Measurements from ENCODE around the gene EMID1.
A peak's percentile ranks its signal among the peaks of the same experiment; 100 is the strongest.
"Not testable (repeated sequence)": the region's sequence is repeated elsewhere in the genome, so short reads cannot be mapped to it uniquely, and the experiment has no call there.

Gene EMID1

DNA sequence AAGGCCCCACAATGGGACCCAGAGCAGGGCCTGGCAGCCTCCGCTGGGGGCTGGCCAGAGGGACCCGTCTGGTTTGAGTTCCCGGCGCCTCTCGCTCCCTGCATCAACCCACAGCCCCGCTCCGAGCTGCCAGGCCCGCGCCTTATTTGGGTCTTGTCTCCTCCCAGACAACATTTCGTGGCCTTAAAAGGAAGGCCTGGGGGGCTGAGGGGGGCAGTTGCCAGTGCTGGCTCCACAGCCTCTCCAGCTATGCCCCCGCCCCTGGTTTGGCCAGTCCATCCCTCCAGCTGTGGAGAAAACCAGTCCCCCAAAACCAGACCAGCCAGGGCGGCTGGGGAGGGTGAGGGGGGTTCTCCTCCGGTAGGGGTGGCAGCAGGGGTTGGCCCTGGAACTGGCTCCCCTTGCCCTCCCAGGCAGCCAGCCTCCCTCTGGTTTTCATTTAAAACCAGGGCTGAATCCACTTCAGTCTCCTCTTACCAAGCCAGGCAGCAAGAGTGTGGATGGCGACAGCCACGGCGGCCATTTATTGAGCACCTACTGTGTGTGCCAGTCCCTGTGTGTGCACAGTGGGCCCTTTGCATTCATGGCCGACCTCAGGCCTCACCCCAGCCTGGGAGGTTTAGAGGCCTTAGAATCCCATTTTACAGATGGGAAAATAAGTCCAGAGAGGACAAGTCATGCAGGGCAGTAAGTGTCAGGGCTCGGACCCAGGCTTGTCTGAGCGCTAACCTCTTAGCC, 18.6 kb downstream of the EMID1 start:
- no peak for DNase-seq
- peaks cover 22% of the 10 kb centered on the region for H3K27me3 Mint-ChIP-seq
- no peaks in the 10 kb centered on the region for H3K9me3 Mint-ChIP-seq
- no peaks in the 10 kb centered on the region for H3K4me1 Mint-ChIP-seq
- no peaks in the 10 kb centered on the region for H3K36me3 Mint-ChIP-seq
- H3K4me3 Mint-ChIP-seq = no peak overlapping the region
- CTCF ChIA-PET = no interaction called here
- no peak overlapping the region for H3K27ac Mint-ChIP-seq

DNA sequence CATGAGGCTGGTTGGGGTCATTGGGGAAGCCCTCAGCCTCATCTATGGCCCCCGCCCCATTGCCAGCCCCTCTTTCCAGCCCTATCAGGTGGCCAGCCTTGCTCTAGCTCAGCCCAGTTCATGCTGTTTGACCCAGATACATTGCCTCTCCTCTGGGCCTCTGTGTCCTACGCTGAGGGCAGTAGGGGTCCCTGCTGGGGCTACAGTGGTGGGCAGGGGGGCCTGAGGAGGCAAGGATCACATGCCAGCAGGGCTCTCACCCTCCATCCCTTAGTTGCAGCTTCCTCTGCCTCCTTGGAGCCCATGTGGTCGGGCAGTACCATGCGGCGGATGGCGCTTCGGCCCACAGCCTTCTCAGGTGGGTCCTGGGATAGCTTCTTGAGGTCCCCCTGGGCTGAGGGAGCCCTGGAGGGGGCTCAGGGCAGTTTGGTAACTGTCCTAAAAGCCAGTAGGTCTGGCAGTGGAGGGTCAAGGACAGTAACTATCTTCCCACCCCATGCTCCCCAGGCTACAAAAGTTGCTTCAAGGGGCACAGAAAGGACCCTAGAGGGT, 19.2 kb downstream of the EMID1 start:
- H3K36me3 Mint-ChIP-seq = no peaks in the 10 kb centered on the region

DNA sequence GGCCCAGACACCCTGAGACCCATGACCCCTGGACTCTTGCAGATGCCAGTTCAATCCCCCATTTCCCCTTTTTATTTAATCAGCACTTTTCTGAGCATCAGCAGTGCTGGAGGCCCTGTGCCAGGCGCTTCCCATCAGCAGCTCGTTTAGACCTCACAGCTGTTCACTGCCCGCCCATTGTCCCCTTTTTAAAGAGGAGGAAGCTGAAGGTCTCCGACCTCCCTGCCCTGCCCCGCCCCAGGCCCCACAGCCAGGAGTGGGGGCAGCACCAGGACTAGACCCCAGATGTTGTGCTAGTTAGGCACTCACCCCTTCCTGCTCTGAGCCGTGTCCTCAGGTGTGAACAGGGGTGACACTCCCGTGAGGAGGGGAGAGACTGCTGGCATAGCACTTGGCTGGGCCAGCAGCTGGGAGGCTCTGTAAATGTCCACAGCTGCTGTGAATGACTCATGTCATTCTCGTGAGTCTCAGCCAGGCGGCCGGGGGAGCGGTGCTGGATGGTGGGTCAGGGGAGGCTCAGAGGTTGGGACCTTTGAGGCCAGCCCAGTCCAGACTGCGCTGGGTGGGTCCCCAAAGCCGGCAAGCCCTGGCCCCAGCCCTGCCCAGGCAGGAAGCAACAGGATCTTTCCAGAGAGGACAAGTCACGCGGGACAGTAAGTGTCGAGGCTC, 19.9 kb downstream of the EMID1 start:
- Mint-ChIP-seq H3K36me3 (no peaks in the 10 kb centered on the region), H3K4me3 (no peak overlapping the region), H3K27me3 (peaks cover 15% of the 10 kb centered on the region), H3K4me1 (no peaks in the 10 kb centered on the region), H3K9me3 (no peaks in the 10 kb centered on the region), H3K27ac (no peak overlapping the region)
- CTCF ChIA-PET = no interaction called here
- DNase-seq = no peak

More for the DNA sequence above, 19.2 kb downstream of the EMID1 start:
- no peak for DNase-seq
- no peak overlapping the region for H3K27ac Mint-ChIP-seq
- H3K4me3 Mint-ChIP-seq = no peak overlapping the region
- H3K4me1 Mint-ChIP-seq = no peaks in the 10 kb centered on the region
- peaks cover 21% of the 10 kb centered on the region for H3K27me3 Mint-ChIP-seq
- CTCF ChIA-PET = no interaction called here
- H3K9me3 Mint-ChIP-seq = no peaks in the 10 kb centered on the region

- peaks cover 6% of the 10 kb centered on the region for H3K27me3 Mint-ChIP-seq
- DNase-seq = no peak
- no peaks in the 10 kb centered on the region for H3K36me3 Mint-ChIP-seq
- no peaks in the 10 kb centered on the region for H3K4me1 Mint-ChIP-seq
- H3K27ac Mint-ChIP-seq = no peak overlapping the region
- no peaks in the 10 kb centered on the region for H3K9me3 Mint-ChIP-seq
- CTCF ChIA-PET = no interaction called here
- no peak overlapping the region for H3K4me3 Mint-ChIP-seq
Measured at GRCh38 chr22:29226351-29226981, 20.8 kb downstream of the EMID1 start.

DNA sequence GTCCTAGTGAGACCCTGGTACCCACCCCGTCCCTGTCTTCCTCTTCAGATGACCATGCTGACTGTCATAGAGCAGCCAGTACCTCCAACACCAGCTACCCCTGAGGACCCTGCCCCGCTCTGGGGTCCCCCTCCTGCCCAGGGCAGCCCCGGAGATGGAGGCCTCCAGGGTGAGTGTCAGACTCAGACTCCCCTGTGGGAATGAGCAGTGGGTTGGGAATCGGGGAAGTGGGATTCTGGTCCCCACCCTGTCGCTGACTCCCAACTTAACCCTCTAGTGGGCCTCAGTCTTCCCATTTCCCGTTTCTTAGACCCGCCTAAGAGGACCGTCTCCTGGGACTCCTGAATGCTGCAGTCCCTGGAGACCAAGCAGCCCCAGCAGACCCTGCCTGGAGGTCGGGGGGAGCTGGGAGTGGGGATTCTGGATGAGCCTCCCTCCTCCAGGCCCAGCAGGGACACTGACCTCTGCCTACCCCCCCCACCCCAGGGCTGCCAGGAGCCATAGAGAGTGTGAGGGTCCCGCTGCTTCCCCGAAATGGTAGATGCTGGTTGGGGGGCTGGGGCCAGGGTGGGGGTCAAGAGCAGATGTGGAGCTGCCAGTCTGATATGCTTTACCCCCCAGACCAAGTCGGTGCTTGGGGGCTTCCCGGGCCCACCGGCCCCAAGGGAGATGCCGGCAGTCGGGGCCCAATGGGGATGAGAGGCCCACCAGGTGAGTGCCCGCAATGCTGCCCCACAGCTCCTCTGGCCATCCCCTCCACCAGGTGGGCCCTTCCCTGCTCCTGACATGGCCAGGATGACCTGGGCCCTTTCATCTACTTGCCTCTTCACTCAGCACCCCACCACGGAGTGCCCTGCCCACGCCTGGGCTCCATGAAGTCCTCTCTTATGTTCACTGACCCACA, 25.5 kb downstream of the EMID1 start:
- H3K4me3 Mint-ChIP-seq = no peak overlapping the region
- DNase-seq = no peak
- H3K4me1 Mint-ChIP-seq = no peaks in the 10 kb centered on the region
- CTCF ChIA-PET = no interaction called here
- peaks cover 3% of the 10 kb centered on the region for H3K27me3 Mint-ChIP-seq
- peaks cover 1% of the 10 kb centered on the region for H3K9me3 Mint-ChIP-seq
- H3K27ac Mint-ChIP-seq = no peak overlapping the region
- no peaks in the 10 kb centered on the region for H3K36me3 Mint-ChIP-seq

GRCh38 chr22:29231971-29232959, 26.6 kb downstream of the EMID1 start:
- Mint-ChIP-seq H3K27ac (peak overlapping the region; percentile 33), H3K36me3 (no peaks in the 10 kb centered on the region), H3K4me3 (no peak overlapping the region), H3K9me3 (peaks cover 1% of the 10 kb centered on the region), H3K27me3 (peaks cover 3% of the 10 kb centered on the region), H3K4me1 (no peaks in the 10 kb centered on the region)
- CTCF ChIA-PET = no interaction called here
- no peak for DNase-seq

- DNase-seq = no peak
- Mint-ChIP-seq H3K27me3 (peaks cover 3% of the 10 kb centered on the region), H3K9me3 (peaks cover 1% of the 10 kb centered on the region), H3K4me3 (no peak overlapping the region), H3K36me3 (no peaks in the 10 kb centered on the region), H3K4me1 (no peaks in the 10 kb centered on the region), H3K27ac (no peak overlapping the region)
- CTCF ChIA-PET = interaction anchor here (1.0 kb wide), 1 partner anchor 12 kb away, joined by 3 read pairs; no protein-coding TSS in a partner anchor
Measured at GRCh38 chr22:29233277-29233877, 27.7 kb downstream of the EMID1 start.

GRCh38 chr22:29240481-29240880, 34.8 kb downstream of the EMID1 start:
- DNase-seq, H3K4me1 Mint-ChIP-seq, H3K4me3 Mint-ChIP-seq, H3K36me3 Mint-ChIP-seq, H3K27ac Mint-ChIP-seq, CTCF ChIA-PET: not testable (repeated sequence)
- peaks cover 16% of the 10 kb centered on the region for H3K9me3 Mint-ChIP-seq
- H3K27me3 Mint-ChIP-seq = peaks cover 45% of the 10 kb centered on the region

- CTCF ChIA-PET = interaction anchor here (1.9 to 2.5 kb wide), 3 partner anchors 19 to 203 kb away, joined by 5 to 18 read pairs (median 15); no protein-coding TSS in a partner anchor
- H3K27me3 Mint-ChIP-seq = peaks cover 53% of the 10 kb centered on the region
- no peaks in the 10 kb centered on the region for H3K4me1 Mint-ChIP-seq
- no peaks in the 10 kb centered on the region for H3K36me3 Mint-ChIP-seq
- peaks cover 16% of the 10 kb centered on the region for H3K9me3 Mint-ChIP-seq
- DNase-seq = no peak
- no peak overlapping the region for H3K4me3 Mint-ChIP-seq
- no peak overlapping the region for H3K27ac Mint-ChIP-seq
Measured at GRCh38 chr22:29243874-29244446, 38.3 kb downstream of the EMID1 start.

DNA sequence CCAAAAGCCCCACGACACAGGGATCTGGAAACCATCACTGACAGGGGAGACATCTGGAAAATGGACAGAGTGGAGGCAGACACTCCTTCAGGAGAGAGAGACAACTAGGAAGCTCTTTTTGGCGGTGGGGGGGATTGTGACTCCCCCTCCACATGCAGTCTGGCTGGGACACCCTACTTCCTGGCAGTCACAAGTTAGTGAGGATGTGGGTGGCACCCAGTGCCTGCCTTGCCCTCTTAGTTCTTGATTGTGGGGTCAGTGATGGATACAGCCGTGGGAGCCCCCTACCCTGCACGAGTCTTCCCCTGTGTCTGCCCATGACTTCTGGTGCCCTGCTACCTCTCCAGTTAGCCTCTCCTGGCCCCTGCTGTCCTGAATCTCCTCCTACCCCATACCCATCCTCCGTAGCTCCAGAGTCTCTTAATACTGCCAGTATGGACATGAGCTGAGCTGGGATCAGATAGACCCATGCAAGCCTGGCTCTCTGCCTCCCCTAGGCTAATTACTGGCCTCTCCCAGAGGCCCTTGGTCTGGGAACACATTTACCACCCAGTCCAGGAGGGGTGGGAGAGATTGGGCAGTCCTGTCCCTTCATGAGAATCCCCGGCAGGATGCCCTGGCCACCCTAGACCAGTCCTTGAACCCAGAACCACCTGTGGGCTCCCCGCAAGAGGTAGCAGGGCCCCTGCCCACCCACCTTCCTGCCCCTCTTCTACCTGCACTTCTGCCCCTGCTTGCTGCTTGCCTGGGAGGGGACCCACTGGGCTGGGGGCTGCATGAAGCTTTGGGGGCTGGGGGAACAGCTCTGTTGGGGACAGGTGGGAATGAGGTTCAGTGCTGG, 39.3 kb downstream of the EMID1 start:
- Mint-ChIP-seq H3K4me3 (no peak overlapping the region), H3K36me3 (no peaks in the 10 kb centered on the region), H3K27ac (no peak overlapping the region), H3K27me3 (peaks cover 52% of the 10 kb centered on the region), H3K4me1 (no peaks in the 10 kb centered on the region), H3K9me3 (peaks cover 12% of the 10 kb centered on the region)
- CTCF ChIA-PET = interaction anchor here (0.6 to 2.5 kb wide), 25 partner anchors 8 to 644 kb away, joined by 3 to 18 read pairs (median 4); partner anchors contain the start of gene EMID1
- DNase-seq = no peak

DNA sequence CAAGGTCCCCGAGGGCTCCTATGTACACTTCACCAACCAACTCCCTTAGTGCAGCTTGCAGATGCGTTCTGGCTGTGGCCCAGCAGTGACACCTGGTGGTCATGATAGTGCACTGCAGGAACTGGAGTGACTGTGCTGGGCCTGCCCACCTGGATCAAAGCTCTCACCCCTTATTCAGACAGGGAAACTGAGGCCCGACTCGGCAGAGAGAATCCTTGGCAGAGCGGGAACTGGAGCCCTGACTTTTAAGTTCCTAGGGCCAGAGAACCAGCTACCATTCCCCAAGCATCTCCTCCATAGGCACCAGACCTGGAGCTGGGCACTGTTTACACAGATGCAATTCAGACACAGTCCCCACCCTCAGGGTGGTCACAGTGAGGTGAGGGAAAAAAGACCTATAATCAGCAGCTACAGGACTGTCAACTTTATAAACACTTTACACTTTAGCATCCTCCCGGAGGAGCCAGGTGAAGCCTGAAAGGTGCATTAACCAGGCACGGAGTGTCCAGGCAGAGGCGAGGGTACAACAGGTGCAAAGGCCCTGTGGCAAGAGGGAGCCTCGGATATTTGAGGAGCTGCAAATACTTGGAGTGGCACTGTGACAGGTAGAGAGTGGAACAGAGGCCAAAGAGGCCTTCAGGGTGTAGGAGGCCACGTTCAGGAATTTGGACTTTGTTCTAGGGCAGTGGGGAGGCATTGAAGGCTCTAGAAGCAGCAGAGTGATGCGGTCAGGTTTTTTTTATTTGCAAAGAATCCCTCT, 40.1 kb downstream of the EMID1 start:
- DNase-seq = peak; percentile 76
- CTCF ChIA-PET = interaction anchor here (0.6 to 2.5 kb wide), 28 partner anchors 9 to 644 kb away, joined by 3 to 18 read pairs (median 4); partner anchors contain the start of genes EMID1 and KREMEN1
- Mint-ChIP-seq H3K4me3 (no peak overlapping the region), H3K27ac (no peak overlapping the region), H3K27me3 (peaks cover 44% of the 10 kb centered on the region), H3K9me3 (peaks cover 9% of the 10 kb centered on the region), H3K36me3 (no peaks in the 10 kb centered on the region), H3K4me1 (no peaks in the 10 kb centered on the region)
